Activated T-cell treated with anti-CD3 and anti-CD28 coated beads, Interleukin-2, amount 50 U/mL, for 48 hours (primary cell): ENCODE data around the gene AGAP1.

ENCODE experiments used
- DNase-seq, 2 experiments: peaks; one replicate each; pipeline ENCODE4 v3.0.0-alpha.2; 2020

Gene AGAP1

GRCh38 chr2:235979753-235980435 is 486.1 kb downstream of the AGAP1 start:
- DNase-seq = no peak

DNA sequence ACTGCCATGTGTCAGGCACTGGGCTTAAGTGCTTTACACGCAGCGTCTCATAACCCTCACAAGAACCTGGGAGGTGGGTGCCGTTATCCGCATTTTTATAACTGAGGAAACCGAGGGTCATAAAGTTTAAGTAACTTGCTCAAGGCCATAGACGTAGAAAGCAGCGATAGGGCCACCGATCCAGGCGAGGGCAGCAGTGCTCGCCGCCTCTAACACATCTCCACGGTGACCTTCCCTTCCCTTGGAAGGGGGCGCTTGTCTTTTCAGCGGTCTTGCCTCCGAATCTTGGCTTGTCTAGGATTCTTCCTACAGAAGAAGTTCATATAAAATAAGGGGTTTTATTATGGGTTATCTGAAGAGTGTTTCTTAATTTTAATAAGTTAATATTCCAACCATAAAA is 487.8 kb downstream of the AGAP1 start:
- DNase-seq = no peak

GRCh38 chr2:235983016-235983415 is 489.2 kb downstream of the AGAP1 start:
- no peak for DNase-seq

- DNase-seq = no peak
Measured at GRCh38 chr2:235984552-235984951, 490.7 kb downstream of the AGAP1 start.

- DNase-seq = no peak
Measured at GRCh38 chr2:235986361-235986760, 492.5 kb downstream of the AGAP1 start.

GRCh38 chr2:235988271-235989015 is 494.6 kb downstream of the AGAP1 start:
- DNase-seq = no peak

GRCh38 chr2:235989591-235989990 is 495.7 kb downstream of the AGAP1 start:
- DNase-seq = no peak

GRCh38 chr2:235990344-235990743 is 496.5 kb downstream of the AGAP1 start:
- no peak for DNase-seq

DNA sequence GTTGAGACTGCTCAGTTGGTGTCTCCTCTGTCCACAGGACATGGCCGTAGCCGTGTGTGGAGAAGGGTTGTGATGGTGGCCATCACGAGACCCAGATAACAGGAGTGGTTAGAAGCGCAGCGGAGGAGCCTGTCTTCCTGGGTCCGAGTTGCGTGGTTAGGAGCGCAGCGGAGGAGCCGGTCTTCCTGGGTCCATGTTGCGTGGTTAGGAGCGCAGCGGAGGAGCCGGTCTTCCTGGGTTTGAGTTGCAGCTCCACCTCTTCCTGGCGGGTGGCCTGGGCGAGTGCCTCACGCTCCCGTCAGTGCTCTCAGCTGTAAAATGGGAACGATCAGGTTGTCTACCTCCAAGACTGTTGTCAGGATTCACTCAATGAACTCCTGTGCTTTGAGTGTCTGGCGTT is 498.2 kb downstream of the AGAP1 start:
- no peak for DNase-seq

DNA sequence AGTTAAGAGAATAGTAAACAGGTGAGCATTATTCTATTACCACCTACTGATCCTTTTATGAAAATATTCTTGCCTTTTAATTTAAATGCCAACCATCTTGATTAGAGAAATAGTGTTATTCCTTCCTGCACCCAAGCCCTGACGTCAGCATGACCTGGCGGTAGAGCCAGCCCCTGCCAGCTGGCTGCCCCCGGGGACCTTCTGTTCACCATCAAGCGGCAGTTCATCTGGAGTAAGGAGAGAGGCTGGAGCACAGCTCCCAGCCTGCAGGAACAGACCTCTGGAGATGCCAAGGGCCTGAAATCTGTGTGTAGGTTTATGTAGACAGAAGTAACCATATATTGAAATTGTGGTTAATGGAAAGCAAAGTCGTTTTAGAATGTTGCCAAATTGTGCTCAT is 502.6 kb downstream of the AGAP1 start:
- no peak for DNase-seq

DNA sequence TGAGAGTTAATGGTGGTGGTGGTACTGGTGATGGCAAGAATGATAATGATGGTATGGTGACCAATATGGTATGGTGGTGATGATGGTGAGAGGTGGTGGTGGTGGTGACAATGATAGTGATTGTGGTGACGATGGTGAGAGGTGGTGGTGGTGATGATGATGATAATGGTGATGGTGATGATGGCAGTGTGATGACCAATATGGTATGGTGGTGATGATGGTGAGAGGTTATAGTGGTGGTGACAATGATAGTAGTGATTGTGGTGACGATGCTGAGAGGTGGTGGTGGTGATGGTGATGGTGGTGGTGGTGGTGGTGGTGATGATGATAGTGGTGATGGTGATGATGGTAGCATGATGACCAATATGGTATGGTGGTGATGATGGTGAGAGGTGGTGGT is 505.2 kb downstream of the AGAP1 start:
- DNase-seq = no peak

DNA sequence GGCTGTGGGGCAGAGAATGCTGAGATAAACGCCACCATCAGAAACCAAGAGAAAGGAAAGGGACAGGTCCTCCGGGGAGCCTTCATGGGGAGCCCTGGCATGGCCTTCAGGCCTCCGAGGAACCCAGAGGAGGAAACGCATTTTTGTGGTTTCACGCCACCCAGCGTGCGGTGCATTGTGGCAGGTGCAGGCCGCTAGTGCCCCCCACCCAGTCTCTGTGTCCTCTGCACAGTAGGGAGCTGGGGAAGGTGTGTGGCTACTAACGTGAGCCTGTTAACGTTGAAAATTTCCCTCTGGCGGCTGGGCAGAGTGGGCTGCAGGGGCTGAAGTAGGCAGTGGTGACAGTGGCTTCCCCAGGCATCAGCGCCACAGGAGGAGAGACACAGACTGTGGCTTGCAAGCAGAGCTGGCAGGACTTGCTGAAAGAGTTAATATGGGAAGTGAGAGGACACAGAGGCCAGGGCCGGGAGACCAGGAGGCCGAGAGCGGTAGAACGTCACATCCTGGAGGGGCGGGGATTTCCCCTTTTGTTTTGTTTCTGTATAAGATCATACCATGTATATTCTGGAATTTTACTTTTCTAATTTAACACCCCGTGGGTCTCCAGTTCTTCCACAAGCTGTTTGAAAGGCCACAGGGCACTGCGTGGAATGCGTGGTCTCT is 507.5 kb downstream of the AGAP1 start:
- DNase-seq = no peak

DNA sequence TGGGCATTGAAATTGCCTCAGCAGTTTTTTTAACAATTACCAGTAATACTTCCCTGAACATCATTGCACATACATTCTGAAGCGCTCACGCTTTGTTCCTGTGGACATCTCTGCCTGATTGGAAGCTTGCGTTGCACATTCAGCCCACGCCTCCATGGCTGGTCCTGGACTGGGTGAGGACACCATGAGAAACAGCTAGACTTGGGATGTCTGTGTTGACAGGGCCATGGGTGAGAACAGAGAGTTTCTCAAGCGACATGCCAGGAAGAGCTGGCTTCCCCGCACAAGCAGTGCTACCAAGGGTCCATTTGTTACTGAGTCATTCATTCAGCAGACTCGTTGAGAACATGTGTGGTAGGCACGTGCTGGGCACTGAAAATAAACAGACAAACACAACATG is 508.0 kb downstream of the AGAP1 start:
- no peak for DNase-seq

GRCh38 chr2:236008006-236008405 is 514.2 kb downstream of the AGAP1 start:
- no peak for DNase-seq

- DNase-seq = no peak
Measured at GRCh38 chr2:236008857-236009256, 515.0 kb downstream of the AGAP1 start.

- no peak for DNase-seq
Measured at GRCh38 chr2:236010920-236011685, 517.3 kb downstream of the AGAP1 start.

GRCh38 chr2:236012155-236012554 is 518.3 kb downstream of the AGAP1 start:
- DNase-seq = no peak

DNA sequence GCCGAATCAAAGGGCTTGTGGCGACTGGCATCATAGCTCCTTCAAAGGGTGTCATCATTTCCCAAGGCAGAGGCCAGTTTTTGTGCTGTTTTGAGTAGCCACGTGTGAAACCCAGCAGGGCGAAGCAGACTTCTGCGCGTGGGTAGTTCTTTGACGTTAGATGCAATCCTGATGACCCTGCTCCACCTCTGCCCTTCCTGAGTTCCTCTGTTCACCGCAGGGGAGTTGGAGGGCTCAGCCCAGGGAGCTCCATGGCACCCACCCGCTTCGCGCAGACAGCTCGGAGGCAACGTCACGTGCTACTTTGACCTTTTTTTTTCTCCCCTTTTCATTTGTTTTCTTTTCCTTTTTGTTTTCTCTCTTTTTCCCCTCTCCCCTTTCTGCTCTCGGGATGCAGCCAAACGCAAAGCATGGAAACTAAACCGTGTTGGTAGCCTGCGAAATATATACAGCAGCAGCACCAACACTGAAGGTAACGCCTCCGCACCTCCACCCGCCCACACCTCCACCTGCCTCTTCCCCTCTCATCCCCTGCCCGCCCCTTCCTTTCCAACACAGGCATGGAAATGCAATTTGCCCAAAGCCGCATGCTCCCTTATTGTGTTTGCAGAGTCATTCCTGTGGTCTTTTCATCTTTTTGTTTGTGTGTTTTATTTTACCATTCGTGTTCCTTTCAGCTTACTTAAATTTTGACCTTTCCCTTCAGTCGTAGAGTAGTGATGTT is 520.7 kb downstream of the AGAP1 start:
- DNase-seq = no peak

GRCh38 chr2:236015171-236015570 is 521.3 kb downstream of the AGAP1 start:
- DNase-seq = no peak

DNA sequence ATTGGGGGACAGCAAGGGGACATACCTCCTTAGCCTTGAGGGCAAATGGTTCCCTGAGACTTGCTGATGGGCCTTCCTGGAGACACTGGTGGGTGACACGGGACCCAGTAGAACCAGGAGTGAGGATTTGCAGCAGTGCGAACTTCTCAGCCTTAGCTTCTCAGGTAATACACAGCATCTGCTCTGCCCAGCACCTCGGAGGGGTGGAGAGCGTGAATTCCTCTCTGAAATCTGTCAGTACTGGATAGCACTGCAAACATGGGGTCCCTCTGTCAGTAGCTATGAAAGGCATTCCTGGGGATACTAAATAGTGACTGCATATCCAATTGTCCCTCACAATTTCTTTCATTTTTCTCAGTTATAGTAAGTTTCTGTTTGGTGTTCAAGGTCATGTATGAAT is 522.7 kb downstream of the AGAP1 start:
- DNase-seq = no peak

GRCh38 chr2:236017446-236017845 is 523.6 kb downstream of the AGAP1 start:
- no peak for DNase-seq

DNA sequence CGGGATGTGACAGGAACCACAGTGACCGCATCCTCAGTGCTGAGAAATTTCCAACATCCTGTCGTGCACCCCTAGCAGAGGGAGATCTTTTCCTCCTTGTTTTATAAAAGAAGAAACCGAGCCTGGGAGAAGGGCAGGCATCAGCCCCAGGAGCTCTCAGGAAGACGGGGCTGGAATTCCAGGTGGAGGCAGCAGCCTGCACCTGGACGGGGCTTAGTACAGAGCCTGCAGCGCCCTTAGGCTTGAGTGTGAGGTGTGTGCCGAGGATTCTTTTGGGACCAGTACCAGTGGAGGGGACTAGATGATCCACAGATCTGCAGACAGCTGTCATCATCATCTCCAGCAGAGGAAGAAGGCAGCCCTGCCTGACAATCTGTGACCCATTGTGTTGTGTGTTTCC is 525.6 kb downstream of the AGAP1 start:
- DNase-seq = no peak
